Astrocyte (in vitro differentiated cells and primary cell): ENCODE results near the gene MAFF. TPM values are rescaled to one million over a fixed set of nuclear protein-coding genes. Genes with fewer than 3 reads are reported as not detected.

Experiments used
- DNase-seq: peaks from one replicate; pipeline ENCODE4 v3.0.0-alpha.2; 2010; ENCODE audit warnings: low read depth
- FAIRE-seq: peaks from 2 replicates; lab custom pipeline; 2011; peaks lifted over from hg19 to GRCh38; lab: Jason Lieb, UNC
- H2AFZ ChIP-seq: 2 replicates; pipeline ENCODE4 v1.6.0; 2012; ENCODE audit warnings: low read depth, low read length, inconsistent platforms
- H3K27ac ChIP-seq: 2 replicates; pipeline ENCODE4 v1.5.1; 2011; ENCODE audit warnings: low read depth, low read length, inconsistent platforms
- H3K27me3 ChIP-seq: 2 replicates; pipeline ENCODE4 v1.6.0; 2011; ENCODE audit warnings: low read length, inconsistent platforms; ENCODE audit not compliant: insufficient read depth
- H3K36me3 ChIP-seq: 2 replicates; pipeline ENCODE4 v1.5.1; 2011; ENCODE audit warnings: low read length, inconsistent platforms; ENCODE audit not compliant: insufficient read depth
- H3K4me1 ChIP-seq: 2 replicates; pipeline ENCODE4 v1.5.1; 2011; ENCODE audit warnings: low read length, inconsistent platforms; ENCODE audit not compliant: insufficient read depth
- H3K4me2 ChIP-seq: 2 replicates; pipeline ENCODE4 v1.6.0; 2012; ENCODE audit warnings: low read length, inconsistent platforms
- H3K4me3 ChIP-seq: 2 replicates; pipeline ENCODE4 v1.5.1; 2011; ENCODE audit warnings: low read depth, mild to moderate bottlenecking, low read length, inconsistent platforms; ENCODE audit not compliant: insufficient read depth
- H3K79me2 ChIP-seq: 2 replicates; pipeline ENCODE4 v1.6.0; 2012; ENCODE audit warnings: mild to moderate bottlenecking, low read length, inconsistent platforms; ENCODE audit not compliant: insufficient read depth
- H3K9ac ChIP-seq: 2 replicates; pipeline ENCODE4 v1.6.0; 2012; ENCODE audit warnings: mild to moderate bottlenecking, low read length, inconsistent platforms
- H3K9me3 ChIP-seq: 2 replicates; pipeline ENCODE4 v1.5.1; 2012; ENCODE audit warnings: low read depth, mild to moderate bottlenecking, low read length, inconsistent platforms; ENCODE audit not compliant: insufficient read depth
- H4K20me1 ChIP-seq: 2 replicates; pipeline ENCODE4 v1.6.0; 2012; ENCODE audit warnings: low read length, inconsistent platforms; ENCODE audit not compliant: insufficient read depth
- H3K27ac Mint-ChIP-seq: one replicate; pipeline ENCODE4 v1.8.0; 2021; ENCODE audit warnings: mild to moderate bottlenecking, mixed read lengths; ENCODE audit not compliant: unreplicated experiment
- H3K27me3 Mint-ChIP-seq: one replicate; pipeline ENCODE4 v1.8.0; 2021; ENCODE audit warnings: low read depth, mixed read lengths; ENCODE audit not compliant: unreplicated experiment
- H3K36me3 Mint-ChIP-seq: one replicate; pipeline ENCODE4 v1.8.0; 2021; ENCODE audit warnings: low read depth, mixed read lengths; ENCODE audit not compliant: unreplicated experiment
- H3K4me1 Mint-ChIP-seq: one replicate; pipeline ENCODE4 v1.8.0; 2021; ENCODE audit warnings: low read depth, mixed read lengths; ENCODE audit not compliant: unreplicated experiment
- H3K4me3 Mint-ChIP-seq: one replicate; pipeline ENCODE4 v1.8.0; 2021; ENCODE audit warnings: mild to moderate bottlenecking, moderate library complexity, mixed read lengths; ENCODE audit not compliant: unreplicated experiment
- H3K9me3 Mint-ChIP-seq: one replicate; pipeline ENCODE4 v1.8.0; 2021; ENCODE audit warnings: mild to moderate bottlenecking, mixed read lengths; ENCODE audit not compliant: unreplicated experiment
- EZH2 ChIP-seq: IDR thresholded peaks from 2 replicates; pipeline ENCODE4 v1.6.1; 2012; ENCODE audit warnings: mild to moderate bottlenecking, low read length, inconsistent platforms; ENCODE audit not compliant: insufficient read depth
- total RNA-seq: library from RNA; stranded (reverse); gene quantifications from 2 replicates; pipeline ENCODE4 v1.2.1, GENCODE V29; 2021
- TF ChIP-seq, protein P1 (sequence below): IDR thresholded peaks from 2 replicates; pipeline ENCODE4 v1.5.1; 2011; ENCODE audit warnings: low read depth, mild to moderate bottlenecking, inconsistent platforms, low read length, moderate library complexity; ENCODE audit not compliant: insufficient read depth

MAFF gene
- total RNA-seq, 1 donor from 2014 or later = 18.2 TPM

DNA sequence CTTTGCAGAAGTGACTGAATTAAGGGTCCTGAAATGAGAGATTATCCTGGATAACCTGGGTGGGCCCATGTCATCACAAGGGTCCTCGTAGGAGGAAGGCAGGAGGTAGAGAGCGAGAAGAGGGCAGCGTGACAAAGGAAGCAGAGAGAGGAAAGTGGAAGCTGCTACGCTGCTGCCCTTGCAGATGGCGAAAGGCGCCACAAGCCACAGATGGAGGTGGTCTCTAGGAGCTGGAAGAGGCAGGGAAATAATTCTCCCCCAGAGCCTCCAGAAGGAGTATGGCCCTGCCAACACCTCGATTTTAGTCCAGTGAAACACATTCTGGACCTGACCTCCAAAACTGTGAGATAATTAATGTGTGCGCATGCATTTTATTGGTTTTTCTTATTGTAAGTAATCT, 57.6 kb downstream of the MAFF start:
- no peak for FAIRE-seq
- Histone ChIP-seq H2AFZ (no peak overlapping the region), H3K9ac (peak overlapping the region; percentile 8), H3K27me3 (no peaks in the 10 kb centered on the region), H3K4me3 (no peak overlapping the region), H3K9me3 (no peaks in the 10 kb centered on the region), H4K20me1 (peaks cover 85% of the 10 kb centered on the region), H3K4me2 (no peak overlapping the region), H3K4me1 (peaks cover 33% of the 10 kb centered on the region), H3K27ac (peak overlapping the region; percentile 24), H3K79me2 (peaks cover 97% of the 10 kb centered on the region), H3K36me3 (no peaks in the 10 kb centered on the region)
- Mint-ChIP-seq H3K27me3 (no peaks in the 10 kb centered on the region), H3K27ac (peak overlapping the region; percentile 38), H3K4me3 (no peak overlapping the region), H3K36me3 (peaks cover 19% of the 10 kb centered on the region), H3K9me3 (peaks cover 2% of the 10 kb centered on the region), H3K4me1 (peaks cover 17% of the 10 kb centered on the region)
- DNase-seq = no peak
- TF ChIP-seq, protein P1, sequence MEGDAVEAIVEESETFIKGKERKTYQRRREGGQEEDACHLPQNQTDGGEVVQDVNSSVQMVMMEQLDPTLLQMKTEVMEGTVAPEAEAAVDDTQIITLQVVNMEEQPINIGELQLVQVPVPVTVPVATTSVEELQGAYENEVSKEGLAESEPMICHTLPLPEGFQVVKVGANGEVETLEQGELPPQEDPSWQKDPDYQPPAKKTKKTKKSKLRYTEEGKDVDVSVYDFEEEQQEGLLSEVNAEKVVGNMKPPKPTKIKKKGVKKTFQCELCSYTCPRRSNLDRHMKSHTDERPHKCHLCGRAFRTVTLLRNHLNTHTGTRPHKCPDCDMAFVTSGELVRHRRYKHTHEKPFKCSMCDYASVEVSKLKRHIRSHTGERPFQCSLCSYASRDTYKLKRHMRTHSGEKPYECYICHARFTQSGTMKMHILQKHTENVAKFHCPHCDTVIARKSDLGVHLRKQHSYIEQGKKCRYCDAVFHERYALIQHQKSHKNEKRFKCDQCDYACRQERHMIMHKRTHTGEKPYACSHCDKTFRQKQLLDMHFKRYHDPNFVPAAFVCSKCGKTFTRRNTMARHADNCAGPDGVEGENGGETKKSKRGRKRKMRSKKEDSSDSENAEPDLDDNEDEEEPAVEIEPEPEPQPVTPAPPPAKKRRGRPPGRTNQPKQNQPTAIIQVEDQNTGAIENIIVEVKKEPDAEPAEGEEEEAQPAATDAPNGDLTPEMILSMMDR = no peak
- no peak for TF ChIP-seq EZH2

- Histone ChIP-seq H3K4me3 (no peak overlapping the region), H3K9ac (peak overlapping the region; percentile 32), H3K79me2 (peaks cover 98% of the 10 kb centered on the region), H3K4me1 (peaks cover 33% of the 10 kb centered on the region), H3K9me3 (no peaks in the 10 kb centered on the region), H4K20me1 (peaks cover 89% of the 10 kb centered on the region), H3K27ac (peak overlapping the region; percentile 20), H3K36me3 (no peaks in the 10 kb centered on the region), H3K27me3 (no peaks in the 10 kb centered on the region), H3K4me2 (peak overlapping the region; percentile 42), H2AFZ (no peak overlapping the region)
- Mint-ChIP-seq H3K27ac (peak overlapping the region; percentile 63), H3K27me3 (no peaks in the 10 kb centered on the region), H3K4me3 (no peak overlapping the region), H3K36me3 (peaks cover 22% of the 10 kb centered on the region), H3K4me1 (peaks cover 17% of the 10 kb centered on the region), H3K9me3 (peaks cover 2% of the 10 kb centered on the region)
- DNase-seq = no peak
- TF ChIP-seq, protein P1 = no peak
- TF ChIP-seq EZH2 = no peak
- FAIRE-seq = no peak
These were observed 59.2 kb downstream of the MAFF start for GRCh38 chr22:38260761-38261681.
